ENCODE data around the gene DIS3L2. TPM values are rescaled to one million over a fixed set of nuclear protein-coding genes. Genes with fewer than 3 reads are reported as not detected.
A peak's percentile ranks its signal among the peaks of the same experiment; 100 is the strongest.

The DIS3L2 gene
- total and polyA plus RNA-seq, 7 donors = 10.7 to 20.8 (median 16.0) TPM

GRCh38 chr2:232236200-232236599 lies 274.7 kb downstream of the DIS3L2 start:
- no peaks in the 10 kb centered on the region for H3K9me3 ChIP-seq
- H3K4me1 ChIP-seq = peaks cover 16% of the 10 kb centered on the region
- TF ChIP-seq CTCF (IDR thresholded peaks at IDR 0.05) = no peak
- peaks cover 0 to 16% of the 10 kb centered on the region in 2 donors for H3K36me3 ChIP-seq (ENCODE audit: insufficient read depth in 1 of 2, low read depth in 1 of 2)
- H3K27me3 ChIP-seq (ENCODE audit: insufficient read depth in 3 of 3, low read length in 2 of 3) = no peaks in the 10 kb centered on the region
- ATAC-seq (peak in 3 of 4 donors; percentile 40 to 44 (median 44)), DNase-seq (no peak)
- intact Hi-C loops (cut with DNase I) = no loop called here
- H3K27ac ChIP-seq = no peak overlapping the region
- H3K4me3 ChIP-seq = no peak overlapping the region

GRCh38 chr2:232237464-232237863 lies 276.0 kb downstream of the DIS3L2 start:
- no peak for ATAC-seq
- peaks cover 0 to 16% of the 10 kb centered on the region in 2 donors for H3K36me3 ChIP-seq (ENCODE audit: insufficient read depth in 1 of 2, low read depth in 1 of 2)

GRCh38 chr2:232238108-232238507 lies 276.6 kb downstream of the DIS3L2 start:
- H3K9me3 ChIP-seq = no peaks in the 10 kb centered on the region
- intact Hi-C loops (cut with DNase I) = no loop called here
- DNase-seq (no peak), ATAC-seq (no peak)
- H3K4me3 ChIP-seq = no peak overlapping the region
- H3K4me1 ChIP-seq = peaks cover 16% of the 10 kb centered on the region
- no peak for TF ChIP-seq CTCF (IDR thresholded peaks at IDR 0.05)
- no peak overlapping the region for H3K27ac ChIP-seq
- H3K36me3 ChIP-seq (ENCODE audit: insufficient read depth in 1 of 2, low read depth in 1 of 2) = peaks cover 0 to 16% of the 10 kb centered on the region in 2 donors
- H3K27me3 ChIP-seq (ENCODE audit: insufficient read depth in 3 of 3, low read length in 2 of 3) = no peaks in the 10 kb centered on the region
- WGBS, 3 donors = 91 to 100% (median 92%) methylated on average over 2 of the region's 2 CpGs

More at GRCh38 chr2:232237464-232237863, 276.0 kb downstream of the DIS3L2 start:
- TF ChIP-seq CTCF (IDR thresholded peaks at IDR 0.05) = no peak
- no peak overlapping the region for H3K4me3 ChIP-seq
- intact Hi-C loops (cut with DNase I) = no loop called here
- no peaks in the 10 kb centered on the region for H3K27me3 ChIP-seq (ENCODE audit: insufficient read depth in 3 of 3, low read length in 2 of 3)
- WGBS, 3 donors = 90 to 94% (median 94%) methylated on average over 5 of the region's 5 CpGs
- no peaks in the 10 kb centered on the region for H3K9me3 ChIP-seq
- no peak for DNase-seq
- peaks cover 16% of the 10 kb centered on the region for H3K4me1 ChIP-seq
- H3K27ac ChIP-seq = no peak overlapping the region

- H3K27me3 ChIP-seq (ENCODE audit: insufficient read depth in 3 of 3, low read length in 2 of 3) = no peaks in the 10 kb centered on the region
- peaks cover 0 to 16% of the 10 kb centered on the region in 2 donors for H3K36me3 ChIP-seq (ENCODE audit: insufficient read depth in 1 of 2, low read depth in 1 of 2)
- ATAC-seq = no peak
- intact Hi-C loops (cut with DNase I) = no loop called here
- no peak for DNase-seq
- TF ChIP-seq CTCF (IDR thresholded peaks at IDR 0.05) = no peak
- peaks cover 16% of the 10 kb centered on the region for H3K4me1 ChIP-seq
- no peak overlapping the region for H3K4me3 ChIP-seq
- H3K9me3 ChIP-seq = no peaks in the 10 kb centered on the region
- H3K27ac ChIP-seq = no peak overlapping the region
- WGBS, 3 donors = 92 to 94% (median 94%) methylated on average over 6 of the region's 6 CpGs
These were observed 277.1 kb downstream of the DIS3L2 start for GRCh38 chr2:232238596-232238995.

- ATAC-seq (no peak), DNase-seq (no peak)
- Histone ChIP-seq H3K9me3 (no peaks in the 10 kb centered on the region), H3K4me3 (no peak overlapping the region), H3K4me1 (peaks cover 11% of the 10 kb centered on the region), H3K36me3 (ENCODE audit: insufficient read depth in 1 of 2, low read depth in 1 of 2) (peaks cover 0 to 16% of the 10 kb centered on the region in 2 donors), H3K27ac (no peak overlapping the region), H3K27me3 (ENCODE audit: insufficient read depth in 3 of 3, low read length in 2 of 3) (no peaks in the 10 kb centered on the region)
- intact Hi-C loops (cut with DNase I) = no loop called here
- 88 to 93% (median 90%) methylated on average over 6 of the region's 6 CpGs for WGBS, 3 donors
- no peak for TF ChIP-seq CTCF (IDR thresholded peaks at IDR 0.05)
These were observed 278.6 kb downstream of the DIS3L2 start for GRCh38 chr2:232239951-232240681.
